Fibroblast of the aortic adventitia (primary cell): ENCODE measurements around the gene EDAR. TPM values are rescaled to one million over a fixed set of nuclear protein-coding genes. Genes with fewer than 3 reads are reported as not detected.

Source experiments
- DNase-seq: peaks from one replicate; pipeline ENCODE4 v3.0.0-alpha.2; 2010; ENCODE audit warnings: low read depth
- H3K4me3 ChIP-seq: 2 replicates; pipeline ENCODE4 v1.5.1; 2011; ENCODE audit warnings: low read depth, mild to moderate bottlenecking, control low read depth, low read length, moderate library complexity
- CTCF ChIP-seq: IDR thresholded peaks from 2 replicates; pipeline ENCODE4 v1.5.1; 2011; ENCODE audit warnings: mild to moderate bottlenecking, low read length, control low read depth, inconsistent platforms; ENCODE audit not compliant: insufficient read depth
- total RNA-seq: library from RNA; depleted of rRNA; stranded (reverse); fragments of >200 nt; gene quantifications from 2 replicates; pipeline ENCODE4 v1.2.3, GENCODE V29; 2012; ENCODE audit warnings: low replicate concordance

The EDAR gene
- total RNA-seq, 1 donor = not detected

GRCh38 chr2:109029490-109030201 lies 40.6 kb upstream of the EDAR start:
- no peak for DNase-seq
- TF ChIP-seq CTCF = no peak
- H3K4me3 ChIP-seq = no peak overlapping the region

- H3K4me3 ChIP-seq = no peak overlapping the region
- no peak for DNase-seq
- no peak for TF ChIP-seq CTCF
These were observed 39.9 kb upstream of the EDAR start for GRCh38 chr2:109028738-109029489.

- no peak overlapping the region for H3K4me3 ChIP-seq
- no peak for DNase-seq
- TF ChIP-seq CTCF = no peak
These were observed 39.3 kb upstream of the EDAR start for GRCh38 chr2:109028277-109028676.

GRCh38 chr2:109027702-109028101 lies 38.7 kb upstream of the EDAR start:
- no peak for TF ChIP-seq CTCF
- H3K4me3 ChIP-seq = no peak overlapping the region
- no peak for DNase-seq

GRCh38 chr2:109024477-109024876 lies 35.5 kb upstream of the EDAR start:
- no peak for DNase-seq
- TF ChIP-seq CTCF = no peak
- no peak overlapping the region for H3K4me3 ChIP-seq

- no peak for DNase-seq
- TF ChIP-seq CTCF = no peak
These were observed 32.9 kb upstream of the EDAR start for GRCh38 chr2:109021895-109022300.

More at GRCh38 chr2:109021895-109022300, 32.9 kb upstream of the EDAR start:
- H3K4me3 ChIP-seq = no peak overlapping the region
